GM10266 (cell line): ENCODE results near the gene NF2.

ENCODE experiments used
- DNase-seq: peaks from one replicate; pipeline ENCODE4 v3.0.0; 2012; ENCODE audit errors: extremely low spot score
- TF ChIP-seq, protein P1 (sequence below): IDR thresholded peaks from 2 replicates; pipeline ENCODE4 v1.5.1; 2012; ENCODE audit warnings: mild to moderate bottlenecking, low read depth; ENCODE audit not compliant: control insufficient read depth, insufficient read depth; ENCODE audit errors: missing control alignments

Gene NF2

GRCh38 chr22:29639096-29639495 lies 35.7 kb downstream of the NF2 start:
- DNase-seq, result no peak
- TF ChIP-seq, protein P1, sequence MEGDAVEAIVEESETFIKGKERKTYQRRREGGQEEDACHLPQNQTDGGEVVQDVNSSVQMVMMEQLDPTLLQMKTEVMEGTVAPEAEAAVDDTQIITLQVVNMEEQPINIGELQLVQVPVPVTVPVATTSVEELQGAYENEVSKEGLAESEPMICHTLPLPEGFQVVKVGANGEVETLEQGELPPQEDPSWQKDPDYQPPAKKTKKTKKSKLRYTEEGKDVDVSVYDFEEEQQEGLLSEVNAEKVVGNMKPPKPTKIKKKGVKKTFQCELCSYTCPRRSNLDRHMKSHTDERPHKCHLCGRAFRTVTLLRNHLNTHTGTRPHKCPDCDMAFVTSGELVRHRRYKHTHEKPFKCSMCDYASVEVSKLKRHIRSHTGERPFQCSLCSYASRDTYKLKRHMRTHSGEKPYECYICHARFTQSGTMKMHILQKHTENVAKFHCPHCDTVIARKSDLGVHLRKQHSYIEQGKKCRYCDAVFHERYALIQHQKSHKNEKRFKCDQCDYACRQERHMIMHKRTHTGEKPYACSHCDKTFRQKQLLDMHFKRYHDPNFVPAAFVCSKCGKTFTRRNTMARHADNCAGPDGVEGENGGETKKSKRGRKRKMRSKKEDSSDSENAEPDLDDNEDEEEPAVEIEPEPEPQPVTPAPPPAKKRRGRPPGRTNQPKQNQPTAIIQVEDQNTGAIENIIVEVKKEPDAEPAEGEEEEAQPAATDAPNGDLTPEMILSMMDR, result no peak

DNA sequence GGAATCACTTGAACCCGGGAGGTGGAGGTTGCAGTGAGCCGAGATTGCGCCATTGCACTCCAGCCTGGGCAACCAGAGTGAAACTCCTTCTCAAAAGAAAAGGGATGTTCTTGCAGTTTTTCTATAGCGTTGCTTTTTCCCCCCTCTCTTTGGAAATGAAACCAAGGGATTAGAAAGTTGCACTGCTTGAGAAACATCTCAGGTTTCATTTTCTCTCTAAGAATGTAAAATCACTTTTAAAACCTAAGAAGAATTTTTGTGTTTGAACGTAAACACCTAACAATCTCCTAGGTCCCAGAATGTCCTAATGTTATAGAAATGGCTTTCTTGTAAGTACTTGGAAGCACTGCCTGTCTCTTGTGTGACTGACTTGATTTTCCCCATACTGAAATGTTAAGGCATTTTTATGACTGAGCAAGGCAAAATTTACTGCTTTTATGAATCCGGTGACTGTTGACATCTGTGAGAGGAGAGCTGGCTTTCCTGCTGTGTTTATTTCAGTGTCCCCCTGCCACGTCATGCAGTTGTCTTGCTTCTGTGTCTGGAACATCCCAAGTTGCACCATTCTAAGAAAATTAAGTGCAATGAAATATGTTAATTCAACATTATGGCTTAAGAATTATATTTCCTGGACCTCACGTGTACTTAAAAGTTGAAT lies 37.7 kb downstream of the NF2 start:
- DNase-seq, result no peak
- TF ChIP-seq, protein P1, result no peak

DNA sequence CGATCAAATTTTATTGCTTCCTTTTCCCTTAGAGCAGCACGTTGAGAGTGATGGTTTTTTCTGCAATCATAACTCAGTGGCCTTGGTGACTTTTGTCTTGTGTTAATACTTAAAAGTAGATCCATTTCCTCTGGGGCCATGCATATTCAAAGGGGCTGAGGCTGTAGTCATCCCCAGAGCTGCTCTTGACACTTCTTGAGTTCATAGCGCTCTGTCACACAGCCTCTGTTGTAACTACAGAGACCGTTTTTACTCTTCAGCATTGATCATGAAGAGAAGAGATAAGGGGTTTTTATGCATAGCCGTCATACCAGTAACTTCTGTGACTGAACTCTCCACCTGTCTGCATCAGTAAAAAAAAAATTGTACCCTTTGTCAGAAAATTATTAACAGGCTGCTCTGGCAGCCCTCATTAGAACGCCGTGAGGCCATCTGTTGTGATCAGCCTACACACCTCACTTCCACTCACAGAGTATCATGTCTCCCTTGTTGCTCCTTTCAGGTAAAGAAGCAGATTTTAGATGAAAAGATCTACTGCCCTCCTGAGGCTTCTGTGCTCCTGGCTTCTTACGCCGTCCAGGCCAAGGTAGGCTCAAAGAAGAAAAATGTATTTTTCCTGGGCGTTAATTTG lies 38.4 kb downstream of the NF2 start:
- no peak for DNase-seq

GRCh38 chr22:29642694-29643093 lies 39.3 kb downstream of the NF2 start:
- TF ChIP-seq, protein P1, result no peak

More for the DNA sequence above, 38.4 kb downstream of the NF2 start:
- TF ChIP-seq, protein P1, result no peak

DNA sequence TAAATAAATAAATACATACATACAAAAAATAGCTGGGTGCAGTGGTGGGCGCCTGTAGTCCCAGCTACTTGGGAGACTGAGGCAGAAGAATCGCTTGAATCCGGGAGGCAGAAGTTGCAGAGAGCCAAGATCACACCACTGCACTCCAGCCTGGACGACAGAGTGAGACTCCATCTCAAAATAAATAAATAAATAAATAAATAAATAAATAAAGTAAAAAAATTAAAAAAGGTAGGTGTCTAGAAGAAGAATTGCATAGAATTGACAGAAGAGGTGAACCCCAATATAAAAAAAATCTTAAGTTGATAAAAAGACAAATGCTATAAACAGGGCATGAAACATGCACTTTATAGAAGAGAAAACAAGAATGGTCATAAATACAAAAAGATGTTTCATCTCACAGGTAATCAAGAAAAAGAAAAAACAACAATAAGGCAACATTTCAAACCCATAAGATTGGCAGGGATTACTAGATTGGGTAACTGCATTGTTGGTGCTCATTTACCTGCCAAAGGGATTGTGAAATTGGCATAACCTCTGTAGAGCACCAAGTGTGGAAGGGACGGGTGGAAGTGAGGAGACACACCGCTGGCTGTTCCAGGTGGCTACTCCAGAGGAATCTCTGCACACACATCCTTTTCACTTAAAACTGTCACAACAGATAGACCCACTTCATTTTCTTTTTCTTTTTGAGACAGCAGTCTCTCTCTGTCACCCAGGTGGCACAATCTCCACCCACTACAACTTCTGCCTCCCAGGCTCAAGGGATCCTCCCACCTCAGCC lies 44.7 kb downstream of the NF2 start:
- no peak for DNase-seq
- TF ChIP-seq, protein P1, result no peak

More at GRCh38 chr22:29642694-29643093, 39.3 kb downstream of the NF2 start:
- DNase-seq, result no peak

DNA sequence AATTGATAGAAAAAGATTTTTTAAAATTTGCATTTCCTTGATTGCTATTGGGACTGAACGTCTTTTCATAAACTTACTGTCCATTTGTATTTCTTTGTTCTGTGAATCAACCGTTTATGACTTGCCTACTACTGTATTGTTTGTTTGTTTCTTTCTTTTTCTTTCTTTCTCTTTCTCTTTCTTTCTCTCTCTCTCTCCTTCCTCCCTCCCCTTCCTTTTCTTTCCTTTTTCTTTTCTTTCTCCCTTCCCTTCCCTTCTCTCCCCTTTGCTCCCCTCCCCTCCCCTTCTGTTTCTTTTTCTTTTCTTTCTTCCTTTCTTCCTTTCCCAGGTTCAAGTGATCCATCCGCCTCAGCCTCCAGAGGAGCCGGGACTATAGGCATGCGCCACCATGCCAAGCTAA lies 46.9 kb downstream of the NF2 start:
- no peak for DNase-seq
- TF ChIP-seq, protein P1, result no peak
